Prostate gland (tissue), 2 donors: ENCODE results near the gene ATP2A1. TPM values are rescaled to one million over a fixed set of nuclear protein-coding genes. Genes with fewer than 3 reads are reported as not detected.

Source experiments
- DNase-seq: peaks from one replicate; pipeline ENCODE4 v3.0.0-alpha.2; 2019; ENCODE audit warnings: low spot score
- H3K27ac ChIP-seq, 2 donors: fragments of 200-600 bp; sonication (generic); 2 replicates each; pipeline ENCODE4 v1.5.1; 2017 to 2019
- H3K27me3 ChIP-seq: fragments of 200-600 bp; sonication (generic); replicated peaks from 2 replicates; pipeline ENCODE4 v1.5.1; 2019; ENCODE audit not compliant: insufficient read depth
- H3K36me3 ChIP-seq, 2 donors: fragments of 200-600 bp; sonication (generic); 1 replicate in 1 of 2; 2 replicates in 1 of 2; pipeline versions ENCODE4 v1.5.1 to v1.8.1; 2017 to 2019
- H3K4me1 ChIP-seq: fragments of 200-600 bp; sonication (generic); replicated peaks from 2 replicates; pipeline ENCODE4 v1.5.1; 2019
- H3K4me3 ChIP-seq, 2 donors: fragments of 200-600 bp; sonication (generic); 2 replicates each; pipeline ENCODE4 v1.5.1; 2017 to 2019
- H3K9me3 ChIP-seq: fragments of 200-600 bp; sonication (generic); 2 replicates; pipeline ENCODE4 v1.5.1; 2017
- CTCF ChIP-seq, 4 experiments: fragments of 200-600 bp in 2 of 4; fragments of 450-650 bp in 2 of 4; sonication (generic) in 2 of 4; IDR thresholded peaks; 1 replicate in 3 of 4; 2 replicates in 1 of 4; pipeline ENCODE4 v1.5.1; 2016 to 2019; ENCODE audit warnings: antibody characterized with exemption in 4 of 4, mild to moderate bottlenecking in 2 of 4, moderate library complexity in 2 of 4
- POLR2A ChIP-seq: fragments of 450-650 bp; IDR thresholded peaks from one replicate; pipeline ENCODE4 v1.6.1; 2016; ENCODE audit warnings: antibody characterized with exemption, mild to moderate bottlenecking
- POLR2AphosphoS5 ChIP-seq: sonication (generic); formaldehyde crosslinking; IDR thresholded peaks from one replicate; pipeline ENCODE4 v1.6.1; 2017; ENCODE audit warnings: antibody characterized with exemption
- WGBS: methylation state at CpG from one replicate; pipeline ENCODE4 v1.1.5; 2018; 5-methylcytosine and 5-hydroxymethylcytosine counted together
- intact Hi-C: fragments of 100-400 bp; cut with DNase I; formaldehyde crosslinking; loops from one replicate; pipeline ENCODE4 v1.14.2; 2022
- total RNA-seq, 2 donors: library from RNA; depleted of rRNA; stranded (reverse); fragments of >200 nt; gene quantifications; one replicate each; pipeline ENCODE4 v1.1.0, GENCODE V29; 2016

The ATP2A1 gene
- total RNA-seq, 2 donors from 2014 or later: 1.5 to 3.1 TPM

GRCh38 chr16:28834873-28835863 lies 43.1 kb upstream of the ATP2A1 start:
- Histone ChIP-seq H3K4me1 (no peaks in the 10 kb centered on the region), H3K36me3 (peaks cover 47 to 71% of the 10 kb centered on the region in 2 donors), H3K4me3 (no peak overlapping the region), H3K27ac (no peak overlapping the region), H3K27me3 (no peaks in the 10 kb centered on the region), H3K9me3 (no peaks in the 10 kb centered on the region)
- no peak for TF ChIP-seq CTCF (IDR thresholded peaks at IDR 0.05)
- no peak for TF ChIP-seq POLR2AphosphoS5
- no peak for TF ChIP-seq POLR2A
- DNase-seq: no peak
- intact Hi-C loops: no loop called here
- 90% methylated on average over 24 of the region's 25 CpGs for WGBS

GRCh38 chr16:28835864-28836760 lies 42.2 kb upstream of the ATP2A1 start:
- intact Hi-C loops: no loop called here
- no peak overlapping the region for H3K4me3 ChIP-seq
- H3K9me3 ChIP-seq: no peaks in the 10 kb centered on the region
- TF ChIP-seq POLR2AphosphoS5 (no peak), CTCF (IDR thresholded peaks at IDR 0.05) (no peak), POLR2A (no peak)
- DNase-seq: no peak
- peaks cover 44 to 62% of the 10 kb centered on the region in 2 donors for H3K36me3 ChIP-seq
- no peaks in the 10 kb centered on the region for H3K27me3 ChIP-seq
- 96% methylated on average over 23 of the region's 25 CpGs for WGBS
- H3K4me1 ChIP-seq: no peaks in the 10 kb centered on the region
- no peak overlapping the region for H3K27ac ChIP-seq

GRCh38 chr16:28836761-28837064 lies 41.6 kb upstream of the ATP2A1 start:
- WGBS: 81% methylated on average over 8 of the region's 8 CpGs
- TF ChIP-seq POLR2AphosphoS5 (no peak), CTCF (IDR thresholded peaks at IDR 0.05) (no peak), POLR2A (no peak)
- DNase-seq: no peak
- no peaks in the 10 kb centered on the region for H3K4me1 ChIP-seq
- H3K27me3 ChIP-seq: no peaks in the 10 kb centered on the region
- no peak overlapping the region for H3K4me3 ChIP-seq
- no peaks in the 10 kb centered on the region for H3K9me3 ChIP-seq
- peaks cover 41 to 56% of the 10 kb centered on the region in 2 donors for H3K36me3 ChIP-seq
- intact Hi-C loops: no loop called here
- no peak overlapping the region for H3K27ac ChIP-seq

- Histone ChIP-seq H3K4me1 (no peaks in the 10 kb centered on the region), H3K9me3 (no peaks in the 10 kb centered on the region), H3K27me3 (no peaks in the 10 kb centered on the region), H3K27ac (no peak overlapping the region), H3K36me3 (peaks cover 35 to 48% of the 10 kb centered on the region in 2 donors), H3K4me3 (no peak overlapping the region)
- TF ChIP-seq CTCF (IDR thresholded peaks at IDR 0.05) (no peak), POLR2AphosphoS5 (no peak), POLR2A (no peak)
- intact Hi-C loops: no loop called here
- 89% methylated on average over 7 of the region's 7 CpGs for WGBS
- DNase-seq: no peak
Observed at GRCh38 chr16:28837672-28838557, 40.4 kb upstream of the ATP2A1 start.
